A673 (cell line): ENCODE data around the gene ARHGAP4.

ENCODE experiments used
- EZH2 ChIP-seq: fragments of 200-600 bp; sonication (generic); IDR thresholded peaks from 2 replicates; pipeline ENCODE4 v1.6.1; 2017; ENCODE audit warnings: borderline replicate concordance, low read depth, mild to moderate bottlenecking, mixed read lengths, antibody characterized with exemption, low read length; ENCODE audit not compliant: poor library complexity, severe bottlenecking
- TF ChIP-seq, protein P1 (sequence below): fragments of 300-800, 200-600 bp; sonication (generic); conservative IDR thresholded peaks from 2 replicates; pipeline ENCODE4 v1.5.1; 2017; ENCODE audit warnings: low read depth, mild to moderate bottlenecking, antibody characterized with exemption, low read length, moderate library complexity, mixed read lengths

- TF ChIP-seq, protein P1, sequence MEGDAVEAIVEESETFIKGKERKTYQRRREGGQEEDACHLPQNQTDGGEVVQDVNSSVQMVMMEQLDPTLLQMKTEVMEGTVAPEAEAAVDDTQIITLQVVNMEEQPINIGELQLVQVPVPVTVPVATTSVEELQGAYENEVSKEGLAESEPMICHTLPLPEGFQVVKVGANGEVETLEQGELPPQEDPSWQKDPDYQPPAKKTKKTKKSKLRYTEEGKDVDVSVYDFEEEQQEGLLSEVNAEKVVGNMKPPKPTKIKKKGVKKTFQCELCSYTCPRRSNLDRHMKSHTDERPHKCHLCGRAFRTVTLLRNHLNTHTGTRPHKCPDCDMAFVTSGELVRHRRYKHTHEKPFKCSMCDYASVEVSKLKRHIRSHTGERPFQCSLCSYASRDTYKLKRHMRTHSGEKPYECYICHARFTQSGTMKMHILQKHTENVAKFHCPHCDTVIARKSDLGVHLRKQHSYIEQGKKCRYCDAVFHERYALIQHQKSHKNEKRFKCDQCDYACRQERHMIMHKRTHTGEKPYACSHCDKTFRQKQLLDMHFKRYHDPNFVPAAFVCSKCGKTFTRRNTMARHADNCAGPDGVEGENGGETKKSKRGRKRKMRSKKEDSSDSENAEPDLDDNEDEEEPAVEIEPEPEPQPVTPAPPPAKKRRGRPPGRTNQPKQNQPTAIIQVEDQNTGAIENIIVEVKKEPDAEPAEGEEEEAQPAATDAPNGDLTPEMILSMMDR, result no peak
- TF ChIP-seq EZH2, result no peak
Measured at GRCh38 chrX:153960786-153961185, 34.7 kb upstream of the ARHGAP4 start.
